HG02943 (cell line): ENCODE data around the gene ELAVL2.

Experiments
- ATAC-seq: cut with Tn5 transposase; IDR thresholded peaks from one replicate; pipeline ENCODE4 v1.9.1; 2021; ENCODE audit warnings: mild to moderate bottlenecking, low read depth, moderate library complexity; ENCODE audit not compliant: unreplicated experiment

The ELAVL2 gene

DNA sequence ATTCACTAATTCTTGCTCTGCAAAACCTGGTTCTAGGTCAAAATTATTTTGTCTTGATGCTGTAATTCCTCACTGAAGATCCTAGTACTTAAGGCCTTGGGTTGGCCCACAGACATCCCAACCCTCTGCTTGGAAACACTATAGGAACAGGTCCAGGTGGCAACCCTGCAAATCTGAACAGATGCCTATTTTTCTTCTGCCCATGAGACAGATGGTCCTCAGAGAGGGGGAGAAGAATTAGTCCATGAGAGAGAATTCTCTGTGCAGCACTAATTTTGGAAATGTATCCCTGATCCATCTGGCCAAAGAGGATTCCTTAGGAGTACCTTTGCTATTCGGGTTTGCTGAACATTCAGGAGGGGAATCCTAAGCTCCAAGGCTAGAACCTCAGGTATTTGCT, 156.3 kb downstream of the ELAVL2 start:
- ATAC-seq, result no peak

DNA sequence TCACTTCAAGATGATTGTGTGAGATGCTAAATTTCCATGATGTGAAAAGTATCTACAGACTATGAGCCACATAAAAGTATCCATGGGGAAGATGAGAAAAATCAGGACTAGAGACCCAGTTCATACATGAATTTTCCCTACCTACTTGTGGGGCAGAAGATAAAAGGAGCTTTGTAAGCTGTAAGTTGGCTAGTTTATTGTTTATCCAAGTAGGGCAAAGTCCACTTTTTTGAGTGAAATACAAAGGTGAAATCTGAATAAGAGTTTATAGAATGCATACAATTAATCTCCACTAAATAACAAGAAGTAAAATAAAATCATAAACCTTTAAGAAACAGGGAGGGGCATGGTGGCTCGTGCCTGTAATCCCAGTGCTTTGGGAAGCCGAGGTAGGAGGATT, 160.4 kb downstream of the ELAVL2 start:
- ATAC-seq, result no peak

DNA sequence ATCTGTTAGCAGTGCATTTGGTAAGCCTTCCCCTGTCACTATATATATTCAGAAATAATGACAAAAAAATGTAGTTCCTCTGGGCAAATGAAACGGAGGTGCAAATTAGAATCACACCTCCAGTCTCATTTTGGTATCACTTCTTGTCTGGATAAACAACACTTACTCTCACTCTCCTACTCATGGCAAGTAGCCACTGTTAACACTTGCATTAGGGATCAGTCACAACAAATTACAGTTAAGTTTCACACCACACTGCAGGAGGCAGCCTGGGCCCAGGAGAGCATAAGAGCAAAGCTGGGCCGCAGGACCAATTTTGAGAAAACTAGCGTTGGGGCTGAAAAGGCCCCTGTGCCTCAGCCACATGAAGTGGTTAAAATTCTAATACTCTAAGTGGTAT, 161.0 kb downstream of the ELAVL2 start:
- ATAC-seq, result no peak

DNA sequence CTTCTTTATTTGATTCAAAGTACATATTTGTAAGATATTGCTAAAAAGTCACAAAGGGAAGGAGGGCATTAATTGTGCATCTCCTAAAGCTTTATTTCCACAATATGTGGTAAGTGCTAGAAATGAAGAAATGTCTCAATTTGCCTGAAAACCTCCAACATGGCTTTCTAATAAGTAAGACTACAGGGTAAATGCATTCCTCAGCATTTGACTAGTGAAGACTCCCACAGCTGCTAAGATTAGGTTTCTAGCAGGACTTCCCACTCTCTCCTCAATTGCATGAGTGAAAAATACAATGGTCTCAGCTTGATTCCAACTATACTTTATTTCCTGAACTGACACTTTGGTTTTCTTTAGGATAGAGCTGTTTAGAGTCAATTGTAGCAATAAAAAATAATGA, 162.1 kb downstream of the ELAVL2 start:
- no peak for ATAC-seq

DNA sequence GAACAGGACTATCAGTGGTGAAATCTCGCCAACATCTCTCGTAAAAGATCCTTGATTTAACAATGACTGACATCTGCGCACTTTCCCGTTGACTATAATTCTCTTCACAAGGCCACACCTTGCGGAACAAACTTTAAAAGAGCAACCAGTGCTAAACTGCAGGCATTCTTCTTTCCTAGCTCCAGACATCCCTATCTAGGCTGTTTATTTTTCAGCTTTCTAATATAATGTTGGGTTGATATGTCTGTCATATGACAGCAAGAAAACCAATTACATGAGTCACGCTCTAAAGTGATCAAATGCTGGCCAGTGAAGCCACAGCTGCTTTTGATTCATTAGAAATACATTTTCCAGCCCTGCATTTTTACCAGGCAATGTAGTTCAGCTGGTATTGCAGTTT, 162.5 kb downstream of the ELAVL2 start:
- ATAC-seq, result no peak

DNA sequence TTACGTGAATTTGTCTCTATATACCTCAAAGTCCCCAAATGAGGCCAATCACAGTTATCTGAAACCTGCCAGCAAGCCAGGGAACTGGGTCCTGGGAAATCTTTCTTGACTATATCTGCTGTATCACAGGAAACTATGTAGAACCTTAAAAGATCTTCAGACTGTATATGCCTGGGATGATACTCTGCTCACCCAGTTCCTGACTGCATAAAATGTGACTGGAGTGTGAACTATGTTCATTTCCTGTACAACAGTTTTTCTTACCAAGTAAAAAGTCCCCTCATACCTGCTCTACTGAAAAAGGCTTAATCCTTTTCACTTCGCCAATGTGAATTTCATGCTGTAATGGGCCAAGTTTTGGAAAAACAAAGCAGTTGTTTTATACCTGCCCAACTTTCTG, 162.9 kb downstream of the ELAVL2 start:
- no peak for ATAC-seq

DNA sequence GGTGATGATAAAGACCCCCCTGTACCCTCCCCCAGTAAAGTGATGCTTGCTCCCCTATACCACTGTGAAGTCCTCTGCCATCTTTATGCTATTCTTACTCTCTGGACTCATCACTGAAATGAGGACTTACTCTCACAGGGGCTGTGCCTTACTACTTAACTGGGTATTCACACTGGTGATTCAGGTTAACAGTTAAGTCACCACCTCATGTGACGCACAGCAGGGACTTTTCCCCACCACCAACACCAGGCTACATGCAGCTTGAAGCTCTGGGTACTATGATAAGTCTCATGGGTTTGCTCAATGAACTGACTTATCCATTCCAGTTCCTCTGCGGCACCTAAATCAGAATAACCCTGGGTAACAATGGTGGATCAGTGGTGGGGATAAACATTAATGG, 163.7 kb downstream of the ELAVL2 start:
- no peak for ATAC-seq

DNA sequence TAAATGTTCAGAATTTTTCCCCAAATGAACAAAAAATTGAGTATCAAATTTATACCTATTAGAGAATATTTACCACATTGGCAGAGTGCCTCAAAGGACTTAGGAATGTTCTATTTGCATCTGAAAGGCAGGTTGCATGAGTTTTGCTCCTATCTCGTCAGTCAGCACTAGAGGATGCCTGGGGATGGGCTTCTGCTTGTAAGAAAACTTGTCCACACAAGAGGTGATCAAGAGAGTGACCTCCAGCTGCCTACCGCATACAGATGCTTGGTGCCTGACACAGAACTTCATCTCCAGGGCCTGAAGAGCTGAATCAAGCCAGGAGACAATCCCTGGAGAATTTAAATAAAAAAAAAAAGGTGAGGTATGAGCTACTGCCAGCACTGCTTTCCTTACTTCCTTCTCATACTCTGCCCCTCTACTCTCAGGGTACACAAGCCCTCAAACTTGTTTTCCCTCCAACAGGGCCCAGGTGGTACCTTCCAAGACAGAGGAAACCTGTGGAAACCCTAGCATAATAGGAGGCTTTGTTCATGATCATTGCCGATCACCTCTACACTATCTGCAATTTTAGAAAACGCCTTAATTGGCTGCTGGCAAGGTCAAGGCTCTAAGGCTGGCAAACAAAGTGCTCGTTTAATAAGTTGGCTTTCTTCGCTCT, 166.6 kb downstream of the ELAVL2 start:
- no peak for ATAC-seq

DNA sequence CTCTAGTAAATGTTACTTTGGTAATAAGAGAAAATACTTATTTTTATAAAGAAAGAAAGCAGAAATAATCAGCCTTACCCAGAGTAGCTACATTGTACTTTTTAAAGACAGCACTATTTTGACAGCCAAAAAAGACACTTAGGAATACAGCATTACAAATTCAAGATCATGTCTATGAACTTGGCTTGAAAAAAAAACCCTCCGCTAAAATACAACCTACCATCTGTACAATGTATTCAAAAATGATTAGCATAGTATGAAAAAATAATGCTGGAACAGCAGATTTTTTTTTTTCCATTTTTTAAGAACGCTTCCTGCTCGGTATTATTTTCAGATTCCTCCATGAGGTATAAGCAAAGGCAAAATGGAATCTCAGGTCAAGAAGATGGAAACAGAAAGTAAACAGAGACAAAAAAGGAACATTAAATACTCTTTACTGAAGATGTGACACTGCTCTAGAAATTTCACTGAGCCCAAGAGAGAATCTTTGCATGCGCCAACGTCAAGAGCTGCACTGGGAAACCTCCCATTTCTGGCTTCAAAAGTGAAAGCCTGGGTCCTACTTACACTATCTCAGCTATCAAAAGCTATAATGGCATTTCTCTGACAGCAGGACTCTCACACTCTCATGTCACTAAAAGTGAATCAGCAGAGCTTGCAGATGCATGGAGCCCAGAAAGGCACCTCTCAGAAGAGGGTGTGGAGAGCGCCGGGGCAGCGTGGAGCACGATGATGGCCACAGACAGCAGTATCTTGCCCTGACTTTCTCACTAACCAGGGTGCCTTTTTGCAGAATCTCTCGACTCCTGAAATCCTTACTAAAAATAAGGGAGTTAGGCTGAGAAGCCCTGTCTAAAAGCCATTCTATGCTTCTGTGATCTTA, 167.4 kb downstream of the ELAVL2 start:
- no peak for ATAC-seq

DNA sequence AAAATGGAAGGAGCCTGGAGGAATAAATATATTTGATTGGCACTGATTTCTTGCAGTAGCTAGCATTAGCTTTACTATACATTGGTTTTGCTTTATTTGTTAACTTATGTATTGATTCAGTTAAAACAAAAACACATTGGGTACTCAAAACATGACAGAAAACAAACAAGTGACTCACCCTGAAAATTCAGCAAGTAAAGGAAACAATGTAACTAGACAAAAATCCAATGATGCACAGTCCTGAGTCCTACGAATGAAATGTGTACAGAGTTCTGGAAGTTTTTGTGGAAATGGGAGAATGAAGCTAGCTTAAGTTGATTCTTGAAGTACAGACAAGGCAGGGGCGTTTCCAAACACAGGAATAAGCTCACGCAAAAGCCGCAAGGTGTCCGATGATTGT, 175.0 kb downstream of the ELAVL2 start:
- no peak for ATAC-seq

DNA sequence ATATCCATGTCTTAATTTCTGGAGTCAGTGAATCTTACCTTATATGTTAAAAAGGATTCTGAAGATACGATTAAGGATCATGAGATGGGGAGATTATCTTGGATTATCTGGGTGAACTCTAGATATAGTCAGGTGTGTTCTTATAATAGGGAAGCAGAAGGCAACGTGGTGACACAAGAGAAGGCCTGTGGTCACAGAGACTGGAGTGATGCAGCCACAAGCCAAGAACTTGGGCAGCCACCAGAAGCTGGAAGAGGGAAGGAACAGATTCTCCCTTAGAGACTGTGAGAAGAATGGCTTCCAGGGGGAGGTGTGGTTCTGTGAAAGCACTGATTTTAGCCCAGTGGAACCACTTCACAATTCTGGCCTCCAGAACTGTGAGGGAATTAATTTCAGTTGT, 177.4 kb downstream of the ELAVL2 start:
- ATAC-seq, result no peak

DNA sequence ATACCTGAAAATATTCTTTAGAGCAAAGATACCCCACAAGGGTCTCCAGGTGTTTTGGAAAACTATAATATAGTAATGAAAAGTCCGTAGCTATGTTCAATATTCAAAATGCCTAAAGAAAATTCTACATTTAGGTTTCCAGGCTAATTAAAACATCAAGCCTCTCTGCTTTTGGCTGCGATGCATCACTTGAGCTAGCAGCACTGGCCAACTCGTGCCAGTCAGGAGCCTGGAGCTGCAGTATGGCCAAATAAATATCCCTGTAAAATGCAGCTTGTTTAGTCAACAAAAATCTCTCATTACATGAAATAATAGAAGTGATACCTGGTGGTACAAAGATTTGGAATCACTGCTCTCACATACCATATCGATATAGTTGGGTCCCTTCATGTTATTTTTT, 181.1 kb downstream of the ELAVL2 start:
- ATAC-seq, result no peak

DNA sequence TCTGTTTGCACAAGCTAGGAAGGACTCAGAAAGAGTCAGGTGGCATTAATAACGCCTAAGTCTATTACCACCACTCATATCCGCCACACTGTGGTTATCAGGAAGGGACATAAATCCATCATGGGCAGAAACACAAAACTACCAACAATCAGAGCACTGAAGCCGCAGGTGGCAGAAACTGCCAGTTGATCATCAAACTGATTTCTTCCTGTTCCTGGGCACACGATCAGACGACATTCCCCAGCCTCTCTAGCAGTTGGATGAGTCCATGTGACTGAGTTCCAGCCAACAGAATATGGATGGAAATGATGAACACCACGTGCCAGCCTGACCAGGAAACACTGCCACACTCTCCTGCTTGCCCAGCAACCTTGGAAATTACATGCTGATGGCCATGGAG, 181.7 kb downstream of the ELAVL2 start:
- no peak for ATAC-seq

DNA sequence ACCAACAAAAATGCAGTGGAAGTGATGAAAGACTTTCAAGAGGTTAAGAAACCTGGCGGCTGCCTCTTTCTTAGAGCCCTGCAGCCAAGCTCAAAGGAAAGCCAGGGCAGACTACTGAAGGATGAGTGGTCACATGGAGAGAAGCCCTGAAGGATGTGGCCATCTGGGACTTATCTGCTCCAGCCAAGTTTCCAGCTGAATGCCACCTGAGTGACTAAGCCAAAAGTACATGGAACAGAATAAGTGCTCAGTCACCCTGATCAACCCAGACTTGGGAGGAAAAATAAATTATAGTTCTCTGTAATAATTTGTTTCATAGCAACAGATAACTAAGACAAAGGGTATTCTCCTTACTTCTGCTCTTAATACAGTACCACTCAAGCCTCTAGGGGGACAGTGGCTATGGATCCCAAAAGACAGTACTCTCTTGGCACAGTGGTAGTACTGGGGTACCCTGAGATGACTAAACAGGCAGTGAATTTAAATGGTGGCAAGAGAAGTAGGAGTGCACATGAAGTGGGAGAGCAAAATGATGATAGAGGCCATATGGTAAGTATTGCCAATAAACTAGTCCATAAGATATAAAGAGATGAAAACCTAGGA, 182.3 kb downstream of the ELAVL2 start:
- no peak for ATAC-seq
